NCI-H2196 treated with DMSO at 0.1 percent for 48 hours (cell line): ENCODE measurements around the gene ALK.

ENCODE experiments used
- DNase-seq: peaks from one replicate; lab custom pipeline; 2025; ENCODE audit not compliant: unreplicated experiment; lab: John Stamatoyannopoulos, UW

ALK gene

GRCh38 chr2:29723255-29724001 lies 198.0 kb downstream of the ALK start:
- no peak for DNase-seq

DNA sequence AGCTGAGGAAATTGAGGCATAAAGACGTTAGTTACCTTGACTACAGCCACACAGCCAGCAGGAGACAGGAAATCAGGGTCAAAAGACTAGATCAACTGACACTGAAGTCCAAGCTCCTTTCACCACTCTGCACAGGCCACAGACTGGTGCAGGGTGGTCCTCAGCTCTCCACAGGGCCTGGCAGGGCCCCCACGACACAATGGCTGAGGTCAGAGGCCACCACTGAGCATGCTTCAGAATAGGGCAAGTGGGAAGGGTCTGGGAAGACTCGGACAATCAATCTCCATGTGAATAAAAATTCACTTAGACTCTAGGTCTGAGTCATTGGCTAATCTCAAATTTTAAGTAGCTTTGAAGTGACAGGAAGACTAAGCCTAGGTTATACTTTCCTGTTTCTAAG lies 201.7 kb downstream of the ALK start:
- DNase-seq, result no peak

GRCh38 chr2:29718076-29718686 lies 203.2 kb downstream of the ALK start:
- no peak for DNase-seq

DNA sequence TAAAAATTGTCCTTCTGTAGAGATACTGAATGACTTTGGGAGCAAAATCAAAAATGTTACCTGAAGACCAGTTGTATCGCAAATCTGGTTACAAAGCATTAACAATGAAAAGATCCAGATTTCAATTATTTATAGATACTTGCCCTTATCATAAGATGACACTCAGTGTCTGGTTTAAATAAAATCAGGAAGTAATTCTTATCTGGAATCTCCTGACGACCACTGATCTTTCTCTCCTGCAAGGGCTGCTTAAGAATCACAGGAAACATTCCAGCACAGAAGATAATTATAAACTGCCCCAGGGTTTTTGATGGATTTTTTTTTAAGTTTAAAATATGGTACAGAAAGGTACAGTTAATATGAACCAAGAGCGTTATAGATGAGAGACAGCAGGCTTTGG lies 205.7 kb downstream of the ALK start:
- DNase-seq, result no peak

- DNase-seq, result no peak
Measured at GRCh38 chr2:29714333-29714732, 207.1 kb downstream of the ALK start.

- DNase-seq, result no peak
Measured at GRCh38 chr2:29706171-29706720, 215.1 kb downstream of the ALK start.

GRCh38 chr2:29705616-29706015 lies 215.8 kb downstream of the ALK start:
- DNase-seq, result no peak

GRCh38 chr2:29703336-29703735 lies 218.1 kb downstream of the ALK start:
- no peak for DNase-seq

DNA sequence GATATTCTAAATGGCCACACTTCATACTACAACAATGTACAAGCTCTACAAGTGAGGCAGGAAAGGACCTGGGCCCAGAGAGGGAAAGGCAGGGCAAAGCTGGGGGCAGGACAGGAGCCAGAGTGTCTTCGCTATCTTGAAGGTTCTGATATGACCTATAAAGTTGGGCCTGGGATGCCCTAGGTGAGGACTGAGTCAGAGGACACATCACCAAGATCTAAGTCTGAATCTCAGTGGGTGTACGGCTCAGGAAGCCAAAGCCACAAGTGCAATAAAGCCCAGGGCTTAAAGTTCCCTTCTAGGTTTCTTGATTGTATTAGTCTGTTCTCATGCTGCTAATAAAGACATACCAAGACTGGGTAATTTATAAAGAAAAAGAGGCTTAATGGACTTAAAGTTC lies 219.1 kb downstream of the ALK start:
- DNase-seq, result no peak

DNA sequence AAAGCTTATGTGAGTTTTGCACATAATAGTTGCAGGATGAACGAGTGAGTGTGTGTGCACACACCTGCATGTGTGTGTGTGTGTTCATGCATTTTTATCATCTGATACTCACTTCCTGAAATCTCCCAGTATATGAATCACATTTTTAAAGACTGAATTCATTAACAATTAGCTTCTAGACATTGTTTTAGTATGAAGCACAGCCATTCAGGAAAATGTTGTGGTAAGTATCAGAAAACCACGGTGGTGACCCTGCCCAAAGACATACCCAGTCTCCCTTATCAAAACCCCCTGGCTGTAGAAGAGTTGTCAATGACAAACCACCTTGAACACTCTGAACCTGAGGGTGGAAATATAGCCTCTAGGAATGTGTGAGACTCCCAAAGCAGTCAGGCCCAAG lies 220.8 kb downstream of the ALK start:
- DNase-seq, result no peak

DNA sequence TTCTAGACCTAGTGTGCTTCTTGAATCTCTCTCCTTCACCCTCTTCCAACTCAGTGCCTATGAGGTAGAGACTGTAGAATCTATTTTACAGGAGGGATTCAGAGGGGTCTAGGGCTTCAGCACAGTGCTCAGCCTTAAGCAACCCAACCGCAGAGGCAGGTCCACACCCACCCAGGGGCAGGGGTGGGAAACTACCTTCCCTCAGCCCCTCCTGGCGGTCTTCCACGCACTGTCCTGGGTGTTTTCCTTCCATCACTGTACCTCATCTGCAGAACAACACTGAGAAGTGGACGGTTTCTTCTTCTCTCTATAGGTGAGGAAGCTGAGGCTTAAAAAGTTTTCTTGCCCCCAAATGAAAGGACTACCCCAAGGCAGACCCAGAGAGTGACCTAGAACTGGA lies 222.3 kb downstream of the ALK start:
- DNase-seq, result no peak

DNA sequence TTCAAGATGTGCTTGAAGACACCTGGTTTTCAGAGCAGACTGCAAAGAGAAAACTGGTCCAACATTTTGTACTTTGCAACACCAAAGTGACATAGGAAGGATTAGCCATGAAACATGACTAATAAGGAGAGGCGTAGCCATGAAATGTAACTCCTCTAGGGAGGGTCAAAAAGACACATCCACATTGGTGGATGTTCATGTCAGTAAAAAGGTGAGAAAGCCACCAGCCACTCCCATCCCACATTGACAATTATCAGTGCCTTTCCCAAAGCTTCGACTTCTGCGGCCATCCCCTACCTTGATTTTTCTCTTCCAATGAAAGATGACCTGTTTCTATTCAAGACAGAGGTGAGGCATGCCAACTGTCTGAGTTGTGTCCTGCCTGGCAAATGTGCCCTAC lies 223.2 kb downstream of the ALK start:
- no peak for DNase-seq

GRCh38 chr2:29697715-29698114 lies 223.7 kb downstream of the ALK start:
- no peak for DNase-seq

DNA sequence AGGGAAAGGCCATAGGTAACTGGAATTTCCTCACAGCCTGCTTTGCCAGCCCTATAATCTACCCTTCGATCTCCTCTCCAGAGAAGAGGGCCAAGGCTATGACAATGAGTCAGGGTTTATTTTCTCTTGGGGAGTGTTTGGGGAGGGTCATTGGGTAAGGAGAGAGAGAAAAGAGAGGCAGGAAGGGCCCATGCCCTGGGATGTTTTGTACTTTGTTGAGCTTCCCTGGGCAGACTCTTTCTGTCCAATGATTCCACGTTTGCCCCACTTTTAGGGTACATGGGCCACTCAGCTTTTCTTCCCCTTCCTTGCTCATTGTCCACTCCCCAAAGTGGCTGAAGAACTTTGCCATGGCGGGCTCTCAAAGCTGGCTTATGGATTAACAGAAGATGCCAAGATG lies 224.2 kb downstream of the ALK start:
- DNase-seq, result no peak

DNA sequence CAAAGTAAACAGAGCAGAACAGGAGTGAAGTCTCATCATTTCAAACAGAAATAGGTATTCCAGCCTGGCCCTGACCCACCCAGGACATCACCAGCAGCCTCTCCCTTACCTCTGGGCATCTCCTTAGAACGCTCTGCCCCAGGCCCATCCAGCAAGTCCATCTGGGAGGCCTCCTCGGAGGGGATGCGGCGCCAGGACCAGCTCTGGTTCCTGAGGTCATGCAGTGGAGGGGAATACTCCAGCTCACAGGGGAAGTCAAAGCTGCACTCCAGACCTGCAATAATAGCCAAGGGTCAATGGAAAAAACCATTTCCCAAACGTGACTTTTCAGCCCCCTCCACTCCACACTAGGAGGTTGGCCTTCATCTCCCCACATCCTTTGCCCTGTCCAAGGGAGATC lies 226.6 kb downstream of the ALK start:
- DNase-seq, result no peak

GRCh38 chr2:29691391-29691950 lies 229.9 kb downstream of the ALK start:
- DNase-seq, result no peak

DNA sequence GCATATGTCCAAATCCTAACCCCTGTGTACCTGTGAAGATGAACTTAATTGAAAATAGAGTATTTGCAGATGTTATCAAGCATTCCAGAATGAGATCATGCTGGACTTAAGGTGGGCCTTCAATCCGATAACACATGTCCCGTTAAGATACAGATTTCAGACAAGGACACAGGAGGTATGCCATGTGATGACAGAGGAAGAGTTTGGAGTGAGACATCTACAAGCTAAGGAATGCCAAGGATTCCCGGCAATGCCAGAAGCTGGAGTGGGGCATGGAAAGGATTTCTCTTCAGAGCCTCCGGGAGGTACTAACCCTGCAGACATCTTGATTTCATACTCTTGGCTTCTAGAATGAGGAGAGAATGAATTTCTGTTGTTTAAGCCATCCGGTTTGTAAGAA lies 231.7 kb downstream of the ALK start:
- no peak for DNase-seq

- DNase-seq, result no peak
Measured at GRCh38 chr2:29688429-29688828, 233.0 kb downstream of the ALK start.

DNA sequence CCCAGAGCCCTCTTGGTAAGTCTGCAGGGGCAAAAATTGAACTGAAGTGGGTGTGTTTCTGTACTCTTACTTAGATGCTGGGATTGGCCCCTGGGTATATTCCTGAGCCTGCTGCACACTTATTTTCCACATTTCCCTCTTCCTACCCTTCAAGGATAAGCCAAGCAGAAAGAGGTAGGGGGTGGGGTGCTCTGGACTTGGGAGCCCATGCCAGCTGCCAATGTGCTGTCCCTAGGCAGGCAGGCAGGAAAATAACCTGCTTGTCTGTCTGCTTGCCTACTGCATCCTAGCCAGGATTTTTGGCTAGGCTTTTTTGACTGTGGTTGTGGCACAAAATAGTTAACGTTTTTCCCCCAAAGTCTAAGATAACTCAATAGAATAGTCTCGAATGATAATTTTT lies 234.3 kb downstream of the ALK start:
- DNase-seq, result no peak

DNA sequence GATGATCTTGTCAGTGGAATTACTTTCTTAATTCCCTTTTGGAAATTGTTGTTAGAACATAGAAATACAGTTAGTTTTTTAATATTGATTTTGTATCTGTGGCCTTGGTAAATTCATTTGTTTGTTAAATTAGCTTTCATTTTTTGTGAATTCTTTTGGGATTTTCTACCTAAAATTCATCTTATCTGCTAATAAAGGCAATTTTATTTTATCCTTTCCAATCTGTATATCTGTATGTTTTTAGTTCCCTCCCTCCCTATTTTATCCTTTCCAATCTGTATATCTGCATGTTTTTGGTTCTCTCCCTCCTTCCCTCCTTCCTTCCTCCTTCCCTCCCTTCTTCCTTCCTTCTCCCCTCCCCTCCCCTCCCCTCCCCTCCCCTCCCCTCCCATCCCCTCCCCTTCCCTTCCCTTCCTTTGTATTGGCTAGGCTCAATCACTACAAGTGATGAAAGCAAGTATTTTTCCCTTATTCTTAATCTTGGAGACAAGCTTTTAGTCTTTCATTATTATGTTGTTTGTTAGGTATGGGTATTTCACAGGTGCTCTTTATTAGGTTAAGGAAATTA lies 244.4 kb downstream of the ALK start:
- DNase-seq, result no peak

GRCh38 chr2:29664578-29664977 lies 256.8 kb downstream of the ALK start:
- no peak for DNase-seq

DNA sequence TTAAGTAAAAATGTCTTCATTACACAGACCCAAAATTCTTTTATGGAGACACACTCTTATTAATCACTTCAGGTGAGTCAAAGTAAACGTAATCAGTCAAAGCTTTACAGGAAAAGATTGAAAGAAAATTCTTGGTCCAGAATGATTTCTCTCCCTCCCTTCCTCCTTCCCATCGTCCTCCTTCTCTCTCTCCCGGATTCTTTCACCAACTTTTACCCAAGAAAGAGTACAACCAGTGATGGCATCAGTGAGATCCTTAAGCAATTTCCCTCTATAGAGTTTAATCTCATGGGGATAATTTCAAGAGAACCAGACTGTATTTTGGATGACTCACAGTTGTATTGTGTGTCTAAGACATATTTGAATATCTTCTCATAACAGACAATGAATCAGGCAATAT lies 258.1 kb downstream of the ALK start:
- no peak for DNase-seq
